Sigmoid colon (tissue), 7 donors: Measurements from ENCODE around the gene RNF113A. TPM values are rescaled to one million over a fixed set of nuclear protein-coding genes. Genes with fewer than 3 reads are reported as not detected.
A peak's percentile ranks its signal among the peaks of the same experiment; 100 is the strongest.

Experiments
- DNase-seq: peaks from one replicate; pipeline ENCODE4 v3.0.0-alpha.2; 2019
- H3K27ac ChIP-seq, 4 donors: fragments of 200-600 bp; sonication (generic); one replicate each; pipeline ENCODE4 v1.5.1; 2016 to 2019; ENCODE audit warnings: mild to moderate bottlenecking in 1 of 4
- H3K27me3 ChIP-seq, 3 donors: fragments of 200-600 bp; sonication (generic); one replicate each; pipeline ENCODE4 v1.5.1; 2019; ENCODE audit warnings: mild to moderate bottlenecking in 1 of 3
- H3K36me3 ChIP-seq, 4 donors: fragments of 200-600 bp; sonication (generic); one replicate each; pipeline ENCODE4 v1.5.1; 2016 to 2019
- H3K4me1 ChIP-seq, 4 donors: fragments of 200-600 bp; sonication (generic); one replicate each; pipeline ENCODE4 v1.5.1; 2017 to 2019
- H3K4me3 ChIP-seq, 4 donors: fragments of 200-600 bp; sonication (generic); one replicate each; pipeline ENCODE4 v1.5.1; 2017 to 2019; ENCODE audit warnings: mild to moderate bottlenecking in 2 of 4, moderate library complexity in 1 of 4
- H3K9me3 ChIP-seq, 4 donors: fragments of 200-600 bp in 3 of 4; sonication (generic) in 3 of 4; one replicate each; pipeline versions ENCODE4 v1.5.1 to v1.6.1; 2013 to 2019
- CTCF ChIP-seq, 4 experiments: fragments of 450-650 bp in 3 of 4; fragments of 200-600 bp in 1 of 4; IDR thresholded peaks; one replicate each; pipeline ENCODE4 v1.5.1; 2016 to 2019; ENCODE audit warnings: antibody characterized with exemption in 4 of 4, mild to moderate bottlenecking in 3 of 4, moderate library complexity in 2 of 4
- EP300 ChIP-seq, 4 donors: sonication (generic); formaldehyde crosslinking; IDR thresholded peaks; one replicate each; pipeline ENCODE4 v1.6.1; 2017; ENCODE audit warnings: antibody characterized with exemption in 4 of 4
- POLR2A ChIP-seq, 2 donors: fragments of 450-650 bp; IDR thresholded peaks; one replicate each; pipeline ENCODE4 v1.6.1; 2016; ENCODE audit warnings: antibody characterized with exemption in 2 of 2, mild to moderate bottlenecking in 2 of 2, moderate library complexity in 2 of 2
- POLR2AphosphoS5 ChIP-seq, 4 donors: sonication (generic); formaldehyde crosslinking; IDR thresholded peaks; one replicate each; pipeline ENCODE4 v1.6.1; 2017; ENCODE audit warnings: antibody characterized with exemption in 4 of 4
- WGBS, 2 donors: extraction: QIAGEN DNeasy Blood & Tissue Kit; methylation state at CpG; one replicate each; pipeline ENCODE4 v1.1.7; 2013; 5-methylcytosine and 5-hydroxymethylcytosine counted together
- intact Hi-C: fragments of 100-400 bp; cut with DNase I; formaldehyde crosslinking; loops from one replicate; pipeline ENCODE4 v1.15.1; 2023
- polyA plus RNA-seq, 3 donors: library from polyadenylated mRNA; stranded (reverse); fragments of 200-250 nt; gene quantifications; one replicate each; pipeline ENCODE4 v1.2.3, GENCODE V29; 2013
- total RNA-seq, 4 donors: library from RNA; depleted of rRNA; stranded (reverse); fragments of >200 nt; gene quantifications; one replicate each; pipeline ENCODE4 v1.1.0, GENCODE V29; 2016
- donor health status: healthy with polysubstance abuse.
- donor health status: Bipolar disorder and iron deficiency.
- donor health status: healthy.

The RNF113A gene
- total RNA-seq (10 to 100 TPM in 2 of 4 donors, 1 to 10 TPM in 2; 7.2 to 15.6 (median 9.6) TPM), polyA plus RNA-seq (10 to 100 TPM; 12.5 to 20.2 (median 14.4) TPM)

- Histone ChIP-seq H3K27me3 (no peaks in the 10 kb centered on the region), H3K9me3 (no peaks in the 10 kb centered on the region), H3K27ac (peak within 1 kb of the TSS; percentile 91 to 96 (median 94)), H3K4me3 (peak within 1 kb of the TSS; percentile 38 to 65 (median 61)), H3K36me3 (peaks cover 0 to 20% (median 3%) of the 10 kb centered on the region in 4 donors), H3K4me1 (peaks cover 0 to 17% (median 7%) of the 10 kb centered on the region in 4 donors)
- 0% methylated on average over 62 of the region's 62 CpGs for WGBS, 2 donors
- intact Hi-C loops, result loop anchor here (2.0 to 10.0 kb wide), 3 partner anchors 19 to 177 kb away; partner anchors contain the start of genes RPL39, SEPTIN6 and UPF3B
- peak; percentile 92 for DNase-seq
- TF ChIP-seq POLR2A (IDR thresholded peaks at IDR 0.05) (peak; percentile 67 to 76), POLR2AphosphoS5 (IDR thresholded peaks at IDR 0.05) (peak; percentile 80 to 91 (median 88)), EP300 (IDR thresholded peaks at IDR 0.05) (peak in 1 of 4 donors; percentile 34), CTCF (IDR thresholded peaks at IDR 0.05) (no peak)
Observed at GRCh38 chrX:119871599-119872395, at the start of gene RNF113A, which contains the start of gene NDUFA1. RNF113A (minus strand) TSS chrX:119871733; CDS start chrX:119871613, 120 bp downstream. NDUFA1 (plus strand) TSS chrX:119871832; CDS start chrX:119871912, 80 bp downstream.

- no peak overlapping the region for H3K4me3 ChIP-seq
- DNase-seq, result no peak
- TF ChIP-seq CTCF (IDR thresholded peaks at IDR 0.05), result no peak
- TF ChIP-seq POLR2AphosphoS5 (IDR thresholded peaks at IDR 0.05), result no peak
- TF ChIP-seq EP300 (IDR thresholded peaks at IDR 0.05), result no peak
- no peak for TF ChIP-seq POLR2A (IDR thresholded peaks at IDR 0.05)
- H3K36me3 ChIP-seq, result peaks cover 0 to 11% (median 0%) of the 10 kb centered on the region in 4 donors
- no peaks in the 10 kb centered on the region for H3K9me3 ChIP-seq
- intact Hi-C loops, result no loop called here
- WGBS, 2 donors, result 87 to 95% methylated on average over 5 of the region's 5 CpGs
- H3K27ac ChIP-seq, result no peak overlapping the region
- no peaks in the 10 kb centered on the region for H3K27me3 ChIP-seq
- no peaks in the 10 kb centered on the region for H3K4me1 ChIP-seq
Observed at GRCh38 chrX:119919835-119920585, 48.5 kb upstream of the RNF113A start.

DNA sequence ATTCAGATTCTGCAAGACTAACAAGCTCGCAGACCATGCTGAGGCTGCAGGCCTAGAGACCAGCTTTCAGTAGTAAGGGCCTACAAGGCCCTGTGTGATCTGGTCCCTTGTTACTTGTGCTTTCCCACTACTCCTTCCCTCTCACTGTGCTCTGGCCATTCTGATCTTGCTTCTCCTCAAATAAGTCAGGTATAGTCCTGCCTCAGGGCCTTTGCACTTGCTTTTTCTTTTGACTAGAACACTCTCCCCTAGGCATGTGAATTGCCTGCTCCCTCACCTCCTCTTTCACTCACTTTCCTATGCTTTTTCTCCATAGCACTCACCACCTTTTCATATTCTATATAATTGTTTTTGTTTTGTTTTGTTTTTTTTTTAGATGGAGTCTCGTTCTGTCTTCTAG is 46.3 kb upstream of the RNF113A start:
- DNase-seq, result no peak
- H3K9me3 ChIP-seq, result no peaks in the 10 kb centered on the region

GRCh38 chrX:119916310-119916709 is 44.8 kb upstream of the RNF113A start:
- Histone ChIP-seq H3K9me3 (no peaks in the 10 kb centered on the region), H3K27me3 (no peaks in the 10 kb centered on the region), H3K27ac (no peak overlapping the region), H3K4me1 (no peaks in the 10 kb centered on the region), H3K4me3 (no peak overlapping the region), H3K36me3 (no peaks in the 10 kb centered on the region)
- 65 to 84% methylated on average over 5 of the region's 5 CpGs for WGBS, 2 donors
- no peak for DNase-seq
- intact Hi-C loops, result no loop called here
- no peak for TF ChIP-seq POLR2AphosphoS5 (IDR thresholded peaks at IDR 0.05)
- no peak for TF ChIP-seq CTCF (IDR thresholded peaks at IDR 0.05)
- TF ChIP-seq POLR2A (IDR thresholded peaks at IDR 0.05), result no peak
- TF ChIP-seq EP300 (IDR thresholded peaks at IDR 0.05), result no peak

More for the DNA sequence above, 46.3 kb upstream of the RNF113A start:
- no peak overlapping the region for H3K4me3 ChIP-seq
- H3K36me3 ChIP-seq, result no peaks in the 10 kb centered on the region
- TF ChIP-seq POLR2A (IDR thresholded peaks at IDR 0.05), result no peak
- TF ChIP-seq POLR2AphosphoS5 (IDR thresholded peaks at IDR 0.05), result no peak
- no peak for TF ChIP-seq CTCF (IDR thresholded peaks at IDR 0.05)
- TF ChIP-seq EP300 (IDR thresholded peaks at IDR 0.05), result no peak
- no peaks in the 10 kb centered on the region for H3K27me3 ChIP-seq
- H3K27ac ChIP-seq, result no peak overlapping the region
- no peaks in the 10 kb centered on the region for H3K4me1 ChIP-seq
- WGBS, 2 donors, result 89 to 91% methylated on average over 2 of the region's 2 CpGs
- intact Hi-C loops, result no loop called here
